PC-3 (cell line): ENCODE measurements around the gene FBXO9.

Source experiments
- EZH2 ChIP-seq: fragments of 300-600 bp; sonication (generic); IDR thresholded peaks from one replicate; pipeline ENCODE4 v1.6.1; 2017; ENCODE audit warnings: antibody characterized with exemption, mild to moderate bottlenecking, low read length; ENCODE audit not compliant: unreplicated experiment
- TF ChIP-seq, protein P1 (sequence below): fragments of 300-600 bp; sonication (generic); conservative IDR thresholded peaks from 2 replicates; pipeline ENCODE4 v1.5.1; 2017; ENCODE audit warnings: antibody characterized with exemption, low read depth, mild to moderate bottlenecking, low read length

DNA sequence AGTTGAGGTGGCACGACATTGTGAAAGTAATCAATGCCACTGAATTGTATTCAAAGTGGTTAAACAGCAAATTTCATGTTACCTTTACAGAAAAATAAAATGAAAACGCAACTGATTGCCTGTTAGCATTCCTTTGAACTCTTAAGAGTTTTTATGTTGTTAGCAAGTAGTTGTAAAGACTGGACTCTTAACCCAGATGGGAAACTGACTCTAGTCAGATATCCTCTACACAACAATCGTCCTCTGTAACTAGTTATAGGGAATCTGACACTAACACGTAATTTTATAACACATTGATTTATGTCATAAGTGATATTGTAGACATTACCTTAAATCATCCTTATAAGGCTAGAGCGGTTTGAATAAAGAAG is 3.0 kb upstream of the FBXO9 start:
- no peak for TF ChIP-seq EZH2
- TF ChIP-seq, protein P1, sequence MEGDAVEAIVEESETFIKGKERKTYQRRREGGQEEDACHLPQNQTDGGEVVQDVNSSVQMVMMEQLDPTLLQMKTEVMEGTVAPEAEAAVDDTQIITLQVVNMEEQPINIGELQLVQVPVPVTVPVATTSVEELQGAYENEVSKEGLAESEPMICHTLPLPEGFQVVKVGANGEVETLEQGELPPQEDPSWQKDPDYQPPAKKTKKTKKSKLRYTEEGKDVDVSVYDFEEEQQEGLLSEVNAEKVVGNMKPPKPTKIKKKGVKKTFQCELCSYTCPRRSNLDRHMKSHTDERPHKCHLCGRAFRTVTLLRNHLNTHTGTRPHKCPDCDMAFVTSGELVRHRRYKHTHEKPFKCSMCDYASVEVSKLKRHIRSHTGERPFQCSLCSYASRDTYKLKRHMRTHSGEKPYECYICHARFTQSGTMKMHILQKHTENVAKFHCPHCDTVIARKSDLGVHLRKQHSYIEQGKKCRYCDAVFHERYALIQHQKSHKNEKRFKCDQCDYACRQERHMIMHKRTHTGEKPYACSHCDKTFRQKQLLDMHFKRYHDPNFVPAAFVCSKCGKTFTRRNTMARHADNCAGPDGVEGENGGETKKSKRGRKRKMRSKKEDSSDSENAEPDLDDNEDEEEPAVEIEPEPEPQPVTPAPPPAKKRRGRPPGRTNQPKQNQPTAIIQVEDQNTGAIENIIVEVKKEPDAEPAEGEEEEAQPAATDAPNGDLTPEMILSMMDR = no peak
